ENCODE measurements around the gene FCHSD2. TPM values are rescaled to one million over a fixed set of nuclear protein-coding genes. Genes with fewer than 3 reads are reported as not detected.

FCHSD2 gene
- total and polyA plus RNA-seq, 2 of the 8 experiments (the other 6 are each of a cell fraction or from before 2014, with no cell fraction given): 4.1 to 7.8 TPM

DNA sequence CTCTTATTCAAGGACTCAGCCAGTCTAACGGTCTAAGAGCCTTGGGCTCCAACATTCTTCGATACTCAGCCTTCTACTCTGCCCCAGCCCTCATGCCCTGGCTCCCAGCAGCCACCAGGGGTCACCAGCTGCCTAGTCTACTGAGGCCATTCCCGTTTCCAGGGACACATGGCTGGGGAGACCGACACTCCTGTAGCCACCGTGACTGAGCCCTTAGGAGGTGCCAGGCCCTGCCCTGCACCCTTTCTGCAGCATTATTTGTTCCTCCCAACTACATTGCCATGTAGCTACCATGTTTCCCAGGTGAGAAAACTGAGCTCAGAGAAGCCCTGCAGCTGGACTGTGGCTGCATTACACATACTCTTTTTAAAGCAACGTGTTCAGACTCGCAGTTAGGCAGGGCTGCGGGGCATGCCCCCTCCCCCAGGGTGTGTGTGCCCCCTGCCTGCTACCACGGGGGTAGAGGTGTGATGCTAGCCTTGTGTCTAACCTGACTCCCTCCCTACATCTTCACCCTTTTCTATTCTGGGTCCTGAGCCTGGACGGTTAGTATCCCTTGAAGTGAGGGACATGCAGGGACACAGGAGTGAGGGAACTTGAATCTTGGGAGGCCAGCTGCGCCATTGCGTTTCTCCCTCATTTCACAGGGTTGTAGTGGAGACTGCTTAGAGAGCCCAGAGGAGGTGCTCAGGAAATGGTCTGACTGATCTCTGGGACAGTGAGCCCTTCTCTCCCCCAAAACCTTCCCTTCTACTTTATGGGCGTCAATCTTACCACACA lies 310.4 kb downstream of the FCHSD2 start:
- Histone ChIP-seq H2BK5ac (ENCODE audit: low read depth, low read length) (0 out of 2 replicates have a peak overlapping the region, but pooled peaks have one; percentile 5), H3K4me2 (ENCODE audit: insufficient read depth in 1 of 2, low read depth in 2 of 2, low read length in 2 of 2) (no peak overlapping the region; a peak in 1 of 4 replicates), H2BK15ac (ENCODE audit: low read length) (0 out of 2 replicates have a peak overlapping the region, but pooled peaks have one; percentile 6), H3K36me3 (ENCODE audit: control insufficient read depth in 2 of 4, insufficient read depth in 4 of 4, low read length in 3 of 4) (no peaks in the 10 kb centered on the region; a peak in 1 of 8 replicates), H3K27ac (ENCODE audit: low read depth, low read length) (no peak overlapping the region), H4K8ac (ENCODE audit: extremely low read depth, insufficient read depth, low read length) (no peak overlapping the region), H3K9ac (replicated peaks in 1 of 4; ENCODE audit: extremely low read depth in 1 of 4, low read depth in 3 of 4, low read length in 3 of 4) (no peak overlapping the region), H3K4ac (replicated peaks; ENCODE audit: insufficient read length, low read depth, low read length) (no peak overlapping the region), H4K20me1 (replicated peaks in 1 of 2; ENCODE audit: control insufficient read depth in 1 of 2, insufficient read depth in 2 of 2, low read length in 2 of 2) (no peaks in the 10 kb centered on the region), H3K56ac (replicated peaks; ENCODE audit: insufficient read length, low read depth, low read length) (no peak overlapping the region), H2AFZ (ENCODE audit: low read length) (no peak overlapping the region), H3K27me3 (replicated peaks in 1 of 4; ENCODE audit: control insufficient read depth in 3 of 4, extremely low read depth in 1 of 4, insufficient read depth in 3 of 4, low read length in 3 of 4) (no peaks in the 10 kb centered on the region; a peak in 1 of 7 replicates), H2BK20ac (ENCODE audit: low read length) (no peak overlapping the region), H2AK5ac (ENCODE audit: low read depth, low read length) (no peak overlapping the region), H3K9me3 (ENCODE audit: insufficient read depth in 2 of 2, low read depth in 1 of 2, low read length in 1 of 2) (no peaks in the 10 kb centered on the region), H3K23ac (ENCODE audit: insufficient read length) (no peak overlapping the region), H3K4me3 (ENCODE audit: extremely low read depth in 1 of 4, insufficient read depth in 2 of 4, low read depth in 3 of 4, low read length in 4 of 4) (no peak overlapping the region), H2BK120ac (replicated peaks; ENCODE audit: low read depth, low read length) (no peak overlapping the region), H4K91ac (replicated peaks; ENCODE audit: insufficient read length, low read length) (peak overlapping the region; percentile 12), H3K14ac (ENCODE audit: insufficient read length) (no peak overlapping the region), H3K23me2 (ENCODE audit: low read depth, low read length) (no peaks in the 10 kb centered on the region), H2BK12ac (ENCODE audit: low read depth, low read length) (no peak overlapping the region; the same call in 1 of the 2 replicates), H3K79me2 (ENCODE audit: control insufficient read depth in 1 of 2, insufficient read depth in 2 of 2, low read length in 2 of 2) (no peaks in the 10 kb centered on the region), H3K18ac (ENCODE audit: extremely low read depth, low read length) (peak overlapping the region; percentile 17; the same call in 1 of the 2 replicates), H3K79me1 (ENCODE audit: low read depth, low read length) (no peaks in the 10 kb centered on the region; the same call in 1 of the 2 replicates), H4K5ac (ENCODE audit: insufficient read length, low read depth, low read length) (no peak overlapping the region), H3K4me1 (replicated peaks in 1 of 4; ENCODE audit: control insufficient read depth in 3 of 4, insufficient read depth in 4 of 4, low read length in 3 of 4) (peaks cover 0 to 5% (median 4%) of the 10 kb centered on the region in 4 experiments; a peak in 6 of 7 replicates)
- CTCF ChIA-PET (ENCODE audit: partially characterized antibody): interaction anchor here (0.6 to 11.9 kb wide), 53 partner anchors 9 to 1420 kb away, joined by 3 to 258 read pairs (median 4); partner anchors contain the start of genes FCHSD2 and STARD10
- POLR2A ChIA-PET (ENCODE audit: partially characterized antibody): interaction anchor here (0.9 to 1.8 kb wide), 4 partner anchors 10 to 411 kb away, joined by 3 to 4 read pairs (median 3); no protein-coding TSS in a partner anchor
- 59% methylated on average over 13 of the region's 13 CpGs; no CpG with 5 or more reads in 1 of the 2 experiments for WGBS, 2 experiments (ENCODE audit: extremely low coverage in 1 of 2, insufficient coverage in 1 of 2, insufficient read length in 1 of 2, insufficient replicate concordance in 2 of 2, low coverage in 1 of 2, low lambda C conversion rate in 2 of 2, missing lambda C conversion rate in 1 of 2)
- FAIRE-seq (peak; percentile 93), DNase-seq (ENCODE audit: low read depth in 1 of 2, low spot score in 2 of 2) (peak; percentile 58 to 90)
- no peak for TF ChIP-seq CTBP2 (IDR thresholded peaks at IDR 0.05; ENCODE audit: borderline replicate concordance, insufficient read depth, insufficient read length, low read length)
- no peak for TF ChIP-seq TAF7 (optimal IDR thresholded peaks at IDR 0.05; ENCODE audit: borderline replicate concordance, low read depth, low read length)
- no peak for TF ChIP-seq SIX5 (IDR thresholded peaks at IDR 0.05; ENCODE audit: low read depth, low read length)
- no peak for TF ChIP-seq KDM5A (IDR thresholded peaks at IDR 0.05; ENCODE audit: low read length)
- no peak for TF ChIP-seq CBX5 (IDR thresholded peaks at IDR 0.05; ENCODE audit: low read depth, low read length)
- TF ChIP-seq EGR1 (IDR thresholded peaks at IDR 0.05; ENCODE audit: borderline replicate concordance, low read depth, low read length): no peak
- TF ChIP-seq RAD21 (IDR thresholded peaks at IDR 0.05 in 1 of 2, conservative IDR thresholded peaks at IDR 0.05 in 1 of 2; ENCODE audit: low read depth in 2 of 2, low read length in 2 of 2): peak; percentile 99
- no peak for TF ChIP-seq EP300 (IDR thresholded peaks at IDR 0.05; ENCODE audit: borderline replicate concordance in 1 of 2, low read depth in 2 of 2, low read length in 2 of 2)
- TF ChIP-seq SP4 (IDR thresholded peaks at IDR 0.05; ENCODE audit: low read length): no peak
- TF ChIP-seq HDAC2 (IDR thresholded peaks at IDR 0.05; ENCODE audit: borderline replicate concordance in 1 of 2, low read depth in 2 of 2, low read length in 2 of 2): no peak
- no peak for TF ChIP-seq BACH1 (IDR thresholded peaks at IDR 0.05; ENCODE audit: low read length)
